GM12892 (cell line): ENCODE results near the gene TRPM8.

Experiments used
- POLR2A ChIP-seq: IDR thresholded peaks from 2 replicates; pipeline ENCODE4 v1.6.1; 2011; ENCODE audit warnings: low read depth, low read length, control low read depth
- TAF1 ChIP-seq: IDR thresholded peaks from 2 replicates; pipeline ENCODE4 v1.6.1; 2011; ENCODE audit warnings: low read depth, mild to moderate bottlenecking, control low read depth, low read length, borderline replicate concordance

GRCh38 chr2:234026693-234027254 lies 109.6 kb downstream of the TRPM8 start:
- no peak for TF ChIP-seq TAF1
- TF ChIP-seq POLR2A, result no peak
